ENCODE results near the gene FUT7. TPM values are rescaled to one million over a fixed set of nuclear protein-coding genes. Genes with fewer than 3 reads are reported as not detected.
"Not testable (repeated sequence)": the region's sequence is repeated elsewhere in the genome, so short reads cannot be mapped to it uniquely, and the experiment has no call there.

Gene FUT7
- total RNA-seq, 1 donor from 2014 or later, result not detected

DNA sequence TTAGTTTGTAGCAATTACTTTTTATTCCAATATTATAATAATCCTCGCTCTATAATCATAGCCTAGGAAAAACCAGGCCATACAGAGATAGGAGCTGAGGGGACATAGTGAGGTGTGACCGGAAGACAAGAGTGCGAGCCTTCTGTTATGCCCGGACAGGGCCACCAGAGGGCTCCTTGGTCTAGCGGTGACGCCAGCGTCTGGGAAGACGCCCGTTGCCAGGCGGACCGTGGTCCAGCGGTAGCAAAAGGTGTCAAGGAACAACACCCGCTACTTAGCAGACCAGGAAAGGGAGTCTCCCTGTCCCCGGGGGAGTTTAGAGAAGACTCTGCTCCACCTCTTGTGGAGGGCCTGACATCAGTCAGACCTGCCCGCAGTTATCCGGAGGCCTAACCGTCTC, 27.6 kb downstream of the FUT7 start:
- DNase-seq (ENCODE audit: low read depth), result not testable (repeated sequence)

DNA sequence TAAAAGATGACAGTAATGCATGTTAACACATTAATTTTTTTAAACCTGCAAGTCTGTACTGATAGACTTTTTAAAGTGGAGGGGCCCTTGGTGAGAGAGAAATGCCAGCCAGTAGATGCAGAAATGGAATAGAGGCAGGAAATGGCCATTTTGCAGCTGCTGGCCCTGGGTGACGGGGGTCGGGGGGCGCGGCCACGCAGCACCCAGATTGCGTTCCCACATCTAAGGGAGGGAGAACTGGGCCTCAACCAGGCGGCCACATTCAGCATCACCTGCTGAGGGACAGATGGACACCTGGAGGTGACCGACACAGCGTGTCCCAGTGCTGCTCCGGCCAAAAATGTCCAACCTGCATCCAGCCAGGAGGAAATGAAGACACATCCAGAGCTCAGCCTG, 29.2 kb downstream of the FUT7 start:
- no peak for DNase-seq (ENCODE audit: low read depth)

DNA sequence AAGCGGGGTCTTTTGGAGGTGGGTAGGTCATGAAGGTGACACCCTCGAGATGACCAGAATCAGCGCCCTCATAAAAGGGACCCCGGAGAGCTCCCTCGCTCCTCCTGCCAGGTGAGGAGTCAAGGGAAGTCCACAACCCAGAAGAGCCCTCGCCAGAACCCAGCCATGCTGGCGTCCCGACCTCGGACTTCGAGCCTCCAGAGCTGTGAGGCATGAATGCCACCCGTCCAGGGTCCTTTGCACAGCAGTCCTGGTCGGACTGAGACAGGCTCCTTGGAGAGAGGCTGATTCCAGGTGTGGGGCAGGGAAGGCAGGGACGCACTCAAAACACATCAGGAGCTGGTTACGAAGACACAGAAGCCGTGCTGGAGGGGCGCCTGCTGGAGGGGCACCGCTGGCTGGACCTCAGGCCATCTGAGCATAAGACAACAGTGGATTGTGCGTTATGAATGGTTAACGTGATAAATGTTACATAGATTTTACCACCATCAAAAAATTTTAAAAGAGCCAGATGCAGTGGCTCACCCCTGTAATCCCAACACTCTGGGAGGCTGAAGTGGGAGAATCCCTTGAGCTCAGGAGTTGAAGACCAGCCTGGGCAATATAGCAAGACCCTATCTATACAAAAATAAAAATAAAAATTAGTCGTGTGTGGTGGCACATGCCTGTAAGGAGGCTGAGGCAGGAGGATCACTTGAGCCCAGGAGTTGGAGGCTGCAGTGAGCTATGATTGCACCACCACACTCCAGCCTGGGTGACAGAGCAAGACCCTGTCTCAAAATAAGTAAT, 29.8 kb downstream of the FUT7 start:
- DNase-seq (ENCODE audit: low read depth), result no peak

DNA sequence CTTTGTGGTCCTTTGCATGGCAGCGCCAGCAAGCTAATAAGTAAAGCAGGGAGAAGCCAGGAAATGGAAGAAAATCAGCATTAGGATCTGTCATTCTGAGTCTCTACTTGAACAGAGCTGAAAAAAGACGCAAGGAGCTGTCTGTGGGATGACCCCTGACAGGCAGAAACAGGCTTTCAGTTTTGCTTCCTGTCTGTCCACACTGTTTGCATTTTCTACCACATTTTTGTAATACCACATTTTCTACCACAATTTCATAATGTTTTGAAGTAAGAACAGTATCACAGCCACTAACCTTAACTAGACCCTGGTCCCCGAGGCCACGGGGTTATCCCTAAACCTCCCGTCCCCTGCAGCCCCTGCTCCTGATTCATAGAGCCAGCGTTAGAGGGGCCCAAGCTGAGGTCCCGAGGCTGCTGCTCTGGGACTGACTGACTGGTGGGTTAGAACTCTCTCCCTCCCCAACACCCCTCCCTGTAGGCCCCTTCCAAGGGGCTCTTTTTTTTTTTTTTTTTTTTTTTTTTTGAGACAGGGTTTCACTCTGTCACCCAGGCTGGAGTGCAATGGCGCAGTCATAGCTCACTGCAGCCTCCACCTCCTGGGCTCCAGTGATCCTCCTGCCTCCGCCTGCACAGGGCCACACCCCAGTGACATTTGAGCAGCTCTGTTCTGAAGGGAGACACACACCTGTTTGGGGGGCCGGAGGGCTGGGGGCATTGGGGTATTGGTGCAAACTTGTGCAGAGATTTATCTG, 31.5 kb downstream of the FUT7 start:
- DNase-seq (ENCODE audit: low read depth), result peak; percentile 18

DNA sequence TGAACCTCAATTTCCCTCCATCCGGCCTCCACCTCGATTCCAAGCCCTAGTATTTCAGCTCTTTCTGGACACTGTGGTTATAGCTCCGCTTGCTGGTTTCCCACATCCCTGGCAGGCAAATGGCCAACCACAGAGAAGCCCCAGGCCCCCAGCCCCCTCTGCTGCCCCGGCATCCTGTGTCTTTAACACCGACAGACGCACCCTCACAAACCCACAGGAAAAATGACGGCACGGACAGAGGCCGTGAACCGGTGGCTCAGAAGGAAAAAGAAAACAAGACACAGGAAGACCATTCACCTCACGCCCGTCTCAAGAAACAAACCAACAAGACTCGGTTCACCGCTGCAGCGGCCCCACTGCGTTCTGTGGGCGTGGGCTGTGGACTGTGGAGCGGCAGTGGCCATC, 34.1 kb downstream of the FUT7 start:
- peak; percentile 18 for DNase-seq (ENCODE audit: low read depth)

DNA sequence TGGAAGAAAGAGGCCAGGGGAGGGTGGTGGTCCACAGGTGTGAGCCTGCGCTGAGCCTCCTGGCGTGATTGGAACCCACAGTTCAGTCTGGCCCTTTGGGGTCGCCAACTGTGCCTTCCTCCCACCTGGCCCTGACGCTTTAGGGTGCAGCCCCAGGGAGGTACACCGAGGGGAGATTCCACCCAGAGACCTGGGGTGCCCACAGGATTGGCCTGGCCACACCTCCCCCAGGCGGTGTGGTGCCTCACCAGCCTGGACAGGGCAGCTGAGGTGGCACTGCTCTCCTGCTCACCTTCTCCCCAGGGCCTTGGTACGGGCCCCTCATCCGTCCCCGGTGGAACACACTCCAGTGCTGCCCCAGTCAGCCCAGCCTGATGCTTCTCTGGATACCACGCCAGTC, 34.5 kb downstream of the FUT7 start:
- DNase-seq (ENCODE audit: low read depth), result no peak

DNA sequence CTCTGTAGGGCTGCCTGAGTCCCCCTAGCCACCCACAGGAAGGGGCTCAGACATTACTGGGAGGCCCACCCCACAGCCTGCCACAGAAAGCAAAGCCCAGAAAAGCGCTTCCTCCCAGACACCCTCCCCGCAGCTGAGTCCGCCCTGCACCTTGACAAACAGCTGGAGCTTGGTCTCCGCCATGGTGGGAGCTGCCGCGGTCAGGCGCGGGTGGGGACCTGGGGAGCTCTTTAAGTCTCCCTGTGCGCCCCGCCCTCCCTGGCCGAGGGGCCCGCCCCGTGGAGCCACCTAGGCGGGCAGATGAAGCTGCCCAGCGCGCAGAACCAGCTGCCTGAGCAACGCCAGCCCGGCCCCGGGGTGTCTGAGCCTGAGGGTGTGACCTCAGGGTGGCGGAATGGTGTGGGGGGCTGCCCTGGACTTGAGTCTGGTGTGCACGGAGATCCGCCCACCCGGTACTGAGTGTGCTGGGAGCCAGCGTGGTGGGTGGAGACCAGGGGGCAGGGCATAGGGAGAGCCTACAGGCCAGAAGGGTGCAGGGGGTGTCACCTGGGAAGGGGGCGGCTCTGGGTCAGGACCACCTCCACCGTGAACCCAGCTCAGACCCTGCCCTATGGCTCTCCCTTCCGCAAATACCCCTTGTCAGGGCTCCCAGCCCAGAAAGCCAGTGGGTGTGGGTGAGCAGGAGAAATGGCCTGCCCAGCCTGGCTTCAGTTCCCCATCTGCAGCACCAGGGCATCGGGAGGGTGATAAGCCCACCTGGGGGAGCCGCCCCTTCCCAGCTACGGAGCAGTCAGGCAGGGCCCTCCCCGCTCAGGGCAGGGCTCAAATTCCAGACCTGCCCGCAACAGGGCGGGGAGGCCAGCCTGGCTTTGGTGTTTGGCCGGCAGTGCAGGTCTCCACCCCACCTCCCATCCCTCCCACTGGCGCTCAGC, 35.3 kb downstream of the FUT7 start, which contains the start of gene CLIC3:
Gene CLIC3 (minus strand): TSS at position 208 of the 932 bp plus-strand sequence. CDS start 25 bp downstream, at position 183.
- no peak for DNase-seq (ENCODE audit: low read depth)

DNA sequence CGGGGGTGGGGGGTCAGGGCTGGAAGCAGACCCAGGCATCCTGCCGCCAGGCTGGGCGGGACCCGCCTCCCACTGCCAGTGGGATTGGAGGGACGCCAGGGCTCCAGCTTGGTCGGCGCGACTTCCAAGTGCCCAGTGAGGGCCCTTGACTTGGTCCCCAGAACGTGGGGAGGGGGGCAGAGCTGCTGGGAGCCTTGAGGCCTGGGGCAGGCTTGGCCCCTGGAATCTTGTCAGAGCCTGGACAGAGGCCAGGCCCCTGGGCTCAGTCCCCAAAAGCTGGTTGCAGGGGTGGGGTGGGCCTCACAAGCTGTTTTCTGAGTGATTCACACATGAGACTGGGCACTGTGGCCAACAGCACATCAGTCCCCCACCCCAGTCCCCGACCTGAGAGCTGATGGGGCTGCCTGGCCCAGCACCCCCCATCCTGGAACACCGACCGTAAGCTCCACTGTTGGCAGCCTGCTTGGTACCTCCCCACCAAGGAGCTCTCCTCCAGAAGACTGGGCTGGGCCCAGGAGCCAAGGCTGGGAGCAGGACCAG, 36.0 kb downstream of the FUT7 start:
- DNase-seq (ENCODE audit: low read depth), result no peak

DNA sequence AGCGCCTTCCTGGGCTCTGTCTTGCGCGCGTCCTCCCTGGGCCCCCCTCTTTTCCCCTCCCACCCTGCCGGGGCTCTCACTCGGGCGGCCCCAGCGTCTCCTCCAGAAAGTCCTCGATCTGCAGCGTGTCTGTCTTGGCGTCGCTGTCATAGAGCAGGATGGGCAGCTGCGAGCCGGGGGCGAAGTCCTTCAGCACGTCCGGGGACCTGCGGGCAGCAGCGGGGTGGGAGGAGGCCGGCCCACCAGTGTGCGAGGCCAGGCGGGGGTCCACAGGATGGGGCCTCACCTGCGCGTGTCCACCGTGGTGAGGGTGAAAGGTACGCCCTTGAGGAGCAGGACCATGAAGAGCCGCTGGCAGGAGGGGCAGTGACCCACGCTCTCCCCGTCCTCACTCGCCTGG, 36.5 kb downstream of the FUT7 start:
- DNase-seq (ENCODE audit: low read depth), result no peak

DNA sequence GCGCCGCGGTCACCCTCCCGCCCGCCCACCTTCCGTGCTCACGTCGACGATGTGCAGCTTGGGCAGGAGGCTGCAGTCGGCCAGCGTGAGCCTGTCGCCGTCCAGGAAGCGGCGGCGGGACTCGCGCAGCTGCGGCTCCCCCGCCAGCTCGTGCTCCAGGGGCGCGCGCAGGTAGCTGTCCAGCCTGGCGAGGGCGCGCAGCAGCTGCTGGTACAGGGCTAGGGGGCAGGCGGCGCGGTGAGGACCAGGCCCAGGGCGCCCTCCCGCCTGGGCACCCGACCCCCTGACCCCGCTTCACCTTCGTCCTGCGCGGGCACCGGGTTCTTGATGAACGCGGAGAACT, 37.0 kb downstream of the FUT7 start:
- DNase-seq (ENCODE audit: low read depth), result no peak

DNA sequence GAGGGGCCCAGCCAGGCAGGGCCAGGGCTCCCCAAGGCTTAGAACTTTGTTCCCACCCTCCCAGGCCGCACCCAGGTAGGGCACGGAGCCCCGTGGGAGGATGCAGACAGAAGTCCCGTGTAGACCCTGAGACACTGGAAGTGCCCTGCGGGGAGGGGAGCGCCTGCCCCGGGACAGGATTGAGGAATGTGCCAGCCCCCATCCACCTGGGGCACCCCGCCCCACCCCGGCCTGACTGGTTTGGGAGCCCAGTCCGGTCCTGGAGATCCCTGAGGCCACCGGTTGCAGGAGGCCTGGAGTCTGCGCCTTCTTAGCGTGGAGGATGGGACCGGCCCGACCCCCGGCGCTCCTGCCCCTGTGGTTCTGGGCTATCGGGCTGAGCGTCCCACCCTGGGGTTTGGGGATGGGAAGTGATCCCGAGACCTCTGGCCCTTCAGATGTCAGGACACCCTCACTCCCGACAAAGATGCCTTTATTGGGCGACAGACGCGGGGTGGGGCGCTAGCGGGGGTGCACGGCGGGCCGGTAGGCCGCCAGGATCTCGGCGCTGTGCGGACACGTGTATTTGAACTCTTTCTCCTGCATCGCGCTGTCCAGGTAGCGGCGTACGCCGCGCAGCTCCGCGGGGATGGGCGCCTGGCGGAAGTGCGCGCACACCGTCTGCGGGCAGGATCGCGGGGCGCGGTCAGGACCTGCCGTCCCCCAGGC, 37.6 kb downstream of the FUT7 start:
- no peak for DNase-seq (ENCODE audit: low read depth)

DNA sequence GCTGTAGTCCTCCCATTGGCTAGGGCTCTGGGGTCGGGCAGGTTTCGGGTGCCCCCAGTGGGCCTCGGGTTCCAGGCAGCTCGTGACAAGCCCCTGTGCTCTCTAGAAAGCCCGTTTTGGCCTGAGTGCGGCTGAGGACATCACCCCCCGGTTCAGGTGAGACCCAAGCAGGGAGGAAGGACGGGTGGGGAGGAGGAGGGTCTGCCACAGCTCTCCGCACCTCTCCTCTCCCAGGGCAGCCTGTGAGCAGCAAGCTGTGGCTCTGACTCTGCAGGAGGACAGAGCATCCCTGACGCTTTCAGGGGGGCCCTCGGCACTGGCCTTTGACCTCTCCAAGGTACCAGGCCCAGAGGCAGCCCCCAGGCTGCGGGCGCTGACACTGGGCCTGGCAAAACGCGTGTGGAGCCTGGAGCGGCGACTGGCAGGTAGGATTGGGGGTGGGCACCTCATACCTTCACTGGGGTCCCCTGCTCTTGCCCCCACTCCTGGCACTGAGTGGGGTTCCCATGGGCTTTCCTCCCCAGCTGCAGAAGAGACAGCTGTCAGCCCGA, 39.0 kb downstream of the FUT7 start:
- DNase-seq (ENCODE audit: low read depth), result no peak

DNA sequence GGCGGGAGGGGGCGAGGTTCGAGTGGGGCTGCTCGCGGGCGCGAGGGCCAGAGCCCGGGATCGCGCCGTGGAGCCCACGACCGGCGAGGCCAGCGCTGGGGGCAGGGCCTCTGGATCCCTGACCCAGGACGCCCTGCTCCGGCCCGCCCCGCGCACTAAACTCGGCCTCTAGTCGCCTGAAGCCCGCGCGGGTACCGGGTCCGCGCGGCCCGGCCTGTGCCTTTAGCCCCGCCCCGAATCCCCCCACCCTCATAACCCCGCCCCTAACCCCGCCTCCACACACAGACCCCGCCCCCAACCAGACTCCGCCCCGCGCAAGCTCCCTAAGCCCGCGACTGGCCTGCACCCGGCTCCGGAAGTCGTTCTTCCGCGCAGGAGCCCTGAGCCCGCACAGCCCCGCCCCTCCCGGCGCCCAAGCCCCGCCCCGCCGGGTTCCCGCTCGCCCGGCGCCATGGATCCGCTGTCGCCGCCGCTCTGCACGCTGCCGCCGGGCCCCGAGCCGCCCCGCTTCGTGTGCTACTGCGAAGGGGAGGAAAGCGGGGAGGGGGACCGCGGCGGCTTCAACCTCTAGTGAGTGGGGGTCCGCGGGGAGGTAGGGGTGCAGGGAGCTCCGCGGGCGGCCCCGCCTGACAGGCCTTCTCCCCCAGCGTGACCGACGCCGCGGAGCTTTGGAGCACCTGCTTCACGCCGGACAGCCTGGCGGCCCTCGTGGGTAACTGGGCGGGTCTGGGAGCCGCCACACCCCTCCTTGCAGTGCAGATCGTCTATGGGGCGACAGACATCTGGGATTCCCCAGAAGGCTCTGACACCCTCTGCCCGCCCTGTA, 39.7 kb downstream of the FUT7 start, which contains the start of gene PAXX:
Gene PAXX (plus strand): TSS at position 430 of the 826 bp plus-strand sequence. CDS start 22 bp downstream, at position 452.
- DNase-seq (ENCODE audit: low read depth), result peak; percentile 69

DNA sequence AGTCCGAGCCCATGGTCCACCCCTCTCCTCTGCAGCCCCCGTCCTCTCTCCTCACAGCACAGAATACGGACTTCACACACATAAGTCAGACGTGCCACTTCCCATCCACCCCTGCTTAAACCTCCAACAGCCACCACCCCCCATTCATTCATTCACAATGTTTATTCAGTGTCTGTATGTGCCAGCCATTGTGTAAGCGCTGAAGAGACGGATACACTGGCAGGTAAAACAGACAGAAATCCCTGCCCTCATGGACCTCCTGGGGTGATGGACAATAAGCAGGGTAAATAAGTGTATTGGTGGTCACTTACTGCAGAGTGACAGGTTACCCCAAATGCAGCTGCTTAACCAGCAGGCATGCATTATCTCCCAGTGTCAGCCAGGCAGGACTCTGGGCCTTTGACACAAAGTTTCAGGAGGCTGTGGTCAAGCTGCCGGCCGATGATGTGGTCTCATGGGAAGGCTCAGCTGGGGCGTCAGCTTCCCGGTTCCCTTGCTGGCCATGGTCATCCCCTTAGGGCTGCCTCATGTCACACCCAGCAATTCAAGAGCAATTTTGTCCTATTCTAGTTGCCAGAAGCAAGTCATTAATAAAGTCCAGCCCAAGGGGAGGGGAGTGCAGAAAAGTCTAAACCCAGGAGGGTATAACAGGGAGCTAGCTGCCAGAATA, 41.5 kb downstream of the FUT7 start:
- DNase-seq (ENCODE audit: low read depth), result no peak

DNA sequence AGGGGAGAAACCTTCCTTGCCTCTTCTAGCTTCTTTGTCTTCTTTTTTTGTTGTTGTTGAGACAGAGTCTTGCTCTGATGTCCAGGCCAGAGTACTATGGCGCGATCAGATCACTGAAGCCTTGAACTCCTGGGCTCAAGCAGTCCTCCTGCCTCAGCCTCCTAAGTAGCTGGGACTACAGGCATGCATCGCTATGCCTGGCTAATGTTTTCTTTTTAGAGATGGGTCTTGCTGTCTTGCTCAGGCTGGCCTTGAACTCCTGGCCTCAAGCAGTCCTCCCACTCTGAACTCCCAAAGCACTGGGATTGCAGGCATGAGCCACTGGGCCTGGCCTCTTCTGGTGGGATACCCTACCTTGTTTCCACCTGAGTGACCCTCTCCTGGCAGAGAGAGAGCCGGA, 43.0 kb downstream of the FUT7 start:
- DNase-seq (ENCODE audit: low read depth), result no peak

DNA sequence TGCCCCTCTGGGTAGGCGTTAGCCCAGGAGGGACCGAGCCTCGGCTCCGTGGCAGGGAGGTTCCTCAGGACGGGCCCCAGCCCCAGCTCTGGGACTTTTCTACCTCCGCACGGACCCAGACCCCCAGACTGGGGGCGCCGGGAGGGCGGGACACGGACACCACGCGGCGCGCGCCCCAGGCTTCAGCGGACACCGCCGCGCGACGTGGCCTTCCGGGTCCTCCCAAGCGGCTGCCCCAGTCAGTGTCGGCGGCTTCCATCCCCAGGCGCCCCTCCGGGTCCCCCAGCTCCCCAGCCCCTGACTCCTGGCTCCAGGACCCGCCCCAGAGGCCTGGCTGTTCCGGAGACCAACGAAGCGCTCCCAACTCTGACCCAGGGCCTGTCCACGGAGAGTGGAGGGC, 46.0 kb downstream of the FUT7 start:
- no peak for DNase-seq (ENCODE audit: low read depth)

DNA sequence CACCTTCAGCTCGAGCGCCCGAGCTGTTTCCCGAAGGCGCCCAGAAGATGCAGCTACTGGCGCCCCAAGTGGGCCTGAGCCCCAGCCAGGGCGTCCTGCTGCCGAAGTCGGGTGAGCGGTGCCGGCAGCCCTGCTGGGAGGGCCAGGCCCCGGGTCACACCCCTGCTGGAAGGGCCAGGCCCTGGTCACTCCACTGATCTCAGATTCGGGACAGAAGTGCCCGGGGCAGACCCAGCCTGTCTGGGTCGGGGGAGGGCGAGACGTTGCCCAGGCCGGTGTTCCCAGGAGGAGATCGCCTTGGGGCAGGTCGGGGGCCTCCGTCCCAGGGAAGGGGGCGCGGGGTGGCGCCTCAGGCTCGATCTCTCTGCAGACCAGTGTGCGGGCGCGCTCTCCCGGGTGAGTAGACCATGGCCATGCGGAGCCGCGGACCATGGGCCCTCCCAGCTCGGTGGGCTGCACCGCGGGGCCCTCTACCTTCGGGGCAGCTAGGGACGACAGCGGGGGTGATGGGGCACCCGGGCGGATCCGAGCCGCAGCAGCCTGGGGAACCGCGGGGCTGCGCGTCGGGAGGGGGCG, 46.8 kb downstream of the FUT7 start:
- DNase-seq (ENCODE audit: low read depth), result no peak

DNA sequence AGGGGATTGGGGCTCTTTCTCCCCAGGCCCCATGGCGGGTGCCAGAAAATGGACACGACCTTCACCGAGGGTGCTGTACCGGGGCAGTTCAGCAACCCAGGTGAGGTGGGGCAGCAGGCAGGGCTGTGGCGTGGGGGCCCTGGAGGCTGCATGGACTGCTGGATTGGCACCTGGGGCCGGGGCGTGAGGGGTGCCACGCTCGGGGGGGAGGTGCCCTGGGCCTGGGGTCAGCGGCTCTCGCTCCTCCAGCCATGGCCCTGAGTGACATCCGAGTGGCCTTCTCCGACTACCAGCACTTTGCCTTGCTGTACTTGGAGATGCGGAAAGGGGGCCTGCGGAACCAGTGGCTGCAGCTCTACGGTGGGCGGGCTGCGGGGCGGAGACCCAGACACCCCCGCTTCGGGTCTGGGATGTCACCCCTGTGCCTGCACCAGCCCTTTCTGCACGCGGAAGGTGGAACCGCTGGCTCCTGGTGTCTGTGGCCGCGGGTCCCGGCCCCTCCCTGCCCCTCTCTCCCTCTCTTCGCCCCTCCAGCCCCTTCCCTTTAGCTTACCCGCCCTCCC, 47.3 kb downstream of the FUT7 start:
- no peak for DNase-seq (ENCODE audit: low read depth)

All from renal cortical epithelial cell (primary cell).